Stimulated activated naive B cell treated with anti-CD40 and anti-IgM and Interleukin-4, amounts not matched to agents 10 μg/mL and 1 μg/mL and 100 μg/mL, for 72 hours (primary cell): ENCODE data around the gene NBPF4.

Experiments
- ATAC-seq, 2 donors: fragments of 150-1000 bp; cut with Tn5 transposase; replicated peaks; 2 replicates each; pipeline ENCODE4 v1.10.0; 2021; ENCODE audit warnings: moderate library complexity in 1 of 2
- DNase-seq: peaks from one replicate; pipeline ENCODE4 v3.0.0; 2021
- H3K27ac Mint-ChIP-seq: one replicate; pipeline ENCODE4 v1.8.0; 2022; ENCODE audit warnings: mild to moderate bottlenecking, mixed read lengths
- H3K27me3 Mint-ChIP-seq, 2 donors: one replicate each; pipeline ENCODE4 v1.8.0; 2022; ENCODE audit warnings: mixed read lengths in 2 of 2
- H3K36me3 Mint-ChIP-seq, 2 donors: one replicate each; pipeline ENCODE4 v1.8.0; 2022; ENCODE audit warnings: mixed read lengths in 2 of 2, mild to moderate bottlenecking in 1 of 2
- H3K4me1 Mint-ChIP-seq, 2 donors: one replicate each; pipeline ENCODE4 v1.8.0; 2022; ENCODE audit warnings: mixed read lengths in 2 of 2, mild to moderate bottlenecking in 1 of 2
- H3K4me3 Mint-ChIP-seq, 2 donors: one replicate each; pipeline ENCODE4 v1.8.0; 2022; ENCODE audit warnings: mild to moderate bottlenecking in 2 of 2, mixed read lengths in 2 of 2, moderate library complexity in 1 of 2
- H3K9me3 Mint-ChIP-seq, 2 donors: one replicate each; pipeline ENCODE4 v1.8.0; 2022; ENCODE audit warnings: mixed read lengths in 2 of 2, mild to moderate bottlenecking in 1 of 2

NBPF4 gene

DNA sequence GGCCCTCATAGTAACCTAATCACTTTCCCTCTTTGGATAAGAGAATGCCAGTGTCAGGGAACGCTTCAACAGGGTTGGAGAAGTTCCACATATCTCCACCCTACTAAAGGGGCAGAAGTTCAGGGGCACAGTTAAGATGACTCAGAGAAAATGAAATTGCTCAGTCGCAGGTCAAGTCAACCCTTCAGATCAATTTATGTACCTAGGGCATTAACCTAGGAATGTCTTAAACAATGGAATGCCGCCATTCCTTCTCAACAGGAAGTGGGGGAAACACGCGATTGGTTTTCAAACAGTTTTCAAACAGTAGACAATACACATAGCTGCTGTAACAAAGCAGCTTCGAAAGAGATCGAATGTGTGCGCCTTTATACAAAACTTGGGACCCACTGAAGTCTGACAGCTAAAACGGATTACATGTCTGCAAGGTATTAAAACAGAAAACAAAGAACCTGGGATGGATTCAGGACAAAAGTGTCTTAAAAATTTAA, 44.6 kb downstream of the NBPF4 start:
- H3K4me3 Mint-ChIP-seq: peak overlapping the region; percentile 94 to 98
- DNase-seq: no peak
- peak overlapping the region; percentile 75 for H3K27ac Mint-ChIP-seq

DNA sequence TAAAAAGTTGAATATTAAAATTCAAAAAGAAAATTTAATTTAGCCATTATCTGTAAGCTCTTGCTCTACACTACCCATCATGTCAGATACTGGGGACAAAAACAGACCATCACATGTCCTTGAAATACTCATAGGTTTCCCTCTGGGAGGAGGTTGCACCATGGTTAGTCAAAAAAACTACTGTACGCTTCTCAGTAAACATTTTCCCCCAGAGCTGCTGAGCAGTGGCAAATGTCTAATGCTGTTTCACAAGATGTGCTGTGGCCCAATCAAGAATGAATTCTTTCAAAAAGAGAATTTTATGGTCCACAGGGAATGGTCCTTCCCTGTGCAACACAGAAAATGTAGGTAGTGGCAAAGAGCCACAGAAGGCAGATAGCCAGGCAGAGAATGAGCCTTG, 49.8 kb downstream of the NBPF4 start:
- H3K4me1 Mint-ChIP-seq: peaks cover 25 to 56% of the 10 kb centered on the region in 2 donors
- peaks cover 28 to 39% of the 10 kb centered on the region in 2 donors for H3K36me3 Mint-ChIP-seq
- H3K27ac Mint-ChIP-seq: no peak overlapping the region
- H3K9me3 Mint-ChIP-seq: peaks cover 0 to 4% of the 10 kb centered on the region in 2 donors
- no peak overlapping the region for H3K4me3 Mint-ChIP-seq
- no peaks in the 10 kb centered on the region for H3K27me3 Mint-ChIP-seq
- DNase-seq: no peak
- ATAC-seq: no peak

More for the DNA sequence above, 44.6 kb downstream of the NBPF4 start:
- ATAC-seq: no peak
- Mint-ChIP-seq H3K36me3 (peaks cover 7 to 26% of the 10 kb centered on the region in 2 donors), H3K4me1 (peaks cover 24 to 36% of the 10 kb centered on the region in 2 donors), H3K9me3 (peaks cover 2 to 4% of the 10 kb centered on the region in 2 donors), H3K27me3 (no peaks in the 10 kb centered on the region)

DNA sequence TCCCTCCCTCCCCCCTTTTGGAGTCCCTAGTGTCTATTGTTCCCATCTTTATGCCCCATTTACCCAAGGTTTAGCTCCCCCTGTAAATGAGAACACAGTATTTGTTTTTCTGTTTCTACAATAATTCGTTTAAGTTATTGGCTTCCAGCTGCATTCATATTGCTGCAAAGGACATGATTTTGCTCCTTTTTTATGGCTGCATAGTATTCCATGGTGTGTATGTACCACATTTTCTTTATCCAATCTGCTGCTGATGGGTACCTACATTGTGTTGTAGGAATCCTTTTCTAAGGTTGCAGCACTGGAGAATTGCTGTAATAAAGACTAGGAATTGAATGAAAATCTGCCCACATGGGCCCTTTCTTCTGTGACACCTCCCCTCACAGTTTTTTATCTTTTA, 50.5 kb downstream of the NBPF4 start:
- Mint-ChIP-seq H3K36me3 (peaks cover 35 to 43% of the 10 kb centered on the region in 2 donors), H3K4me3 (no peak overlapping the region), H3K27me3 (no peaks in the 10 kb centered on the region), H3K9me3 (peaks cover 0 to 4% of the 10 kb centered on the region in 2 donors), H3K27ac (no peak overlapping the region), H3K4me1 (peaks cover 25 to 56% of the 10 kb centered on the region in 2 donors)
- no peak for ATAC-seq
- DNase-seq: no peak

DNA sequence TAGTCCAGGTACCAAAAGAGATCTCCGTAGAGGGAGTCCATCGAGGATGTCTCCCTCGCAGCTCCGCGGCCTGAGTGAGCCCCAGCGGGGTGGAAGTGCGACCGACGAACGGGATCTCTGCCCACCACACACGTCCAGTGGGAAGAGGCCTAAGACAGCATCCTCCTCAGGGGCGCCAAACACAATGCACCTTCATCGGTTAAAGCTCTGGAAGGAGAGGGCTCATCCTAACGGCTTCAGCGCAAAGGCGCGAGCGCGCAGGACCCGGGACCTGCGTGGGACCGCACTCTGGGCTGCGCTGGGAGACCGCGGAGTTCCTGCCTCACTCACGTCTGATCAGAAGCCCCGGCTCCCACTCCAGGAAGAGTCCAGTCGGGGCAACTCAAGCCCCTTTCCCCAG, 51.3 kb downstream of the NBPF4 start:
- Mint-ChIP-seq H3K4me1 (peaks cover 24 to 50% of the 10 kb centered on the region in 2 donors), H3K36me3 (peaks cover 36 to 42% of the 10 kb centered on the region in 2 donors), H3K4me3 (no peak overlapping the region), H3K27ac (no peak overlapping the region), H3K9me3 (peaks cover 0 to 7% of the 10 kb centered on the region in 2 donors), H3K27me3 (no peaks in the 10 kb centered on the region)
- DNase-seq: no peak
- ATAC-seq: no peak

DNA sequence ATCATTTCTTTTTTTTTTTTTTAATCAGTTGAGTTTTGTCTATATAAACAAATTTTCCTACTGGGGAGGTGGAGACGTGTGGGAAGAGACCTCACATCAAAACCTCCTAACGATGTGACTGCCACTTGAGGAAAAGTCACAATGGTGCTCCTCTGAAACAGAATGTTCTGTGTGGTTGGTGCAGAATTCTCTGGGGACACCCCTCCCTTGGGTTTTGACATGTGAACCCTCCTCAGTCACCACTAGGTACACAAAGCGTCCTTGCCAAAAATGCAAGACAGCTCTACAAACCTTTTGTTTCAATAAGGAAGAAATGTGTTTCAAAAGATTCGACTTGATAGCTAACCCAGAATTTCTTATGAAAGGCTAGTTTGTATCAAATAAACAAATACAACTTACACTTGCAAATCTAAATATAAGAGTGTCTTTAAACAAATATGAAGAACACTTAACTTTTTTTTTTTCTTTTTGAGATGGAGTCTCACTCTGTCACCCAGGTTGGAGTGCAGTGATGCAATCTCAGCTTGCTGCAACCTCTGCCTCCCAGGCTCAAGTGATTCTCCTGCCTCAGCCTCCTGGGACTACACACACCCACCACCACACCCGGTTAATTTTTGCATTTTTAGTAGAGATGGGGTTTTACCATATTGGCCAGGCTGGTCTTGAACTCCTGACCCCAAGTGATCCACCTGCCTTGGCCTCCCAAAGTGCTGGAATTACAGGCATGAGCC, 53.0 kb downstream of the NBPF4 start:
- H3K9me3 Mint-ChIP-seq: peaks cover 0 to 7% of the 10 kb centered on the region in 2 donors
- ATAC-seq (peak; percentile 78 to 89), DNase-seq (peak; percentile 15)
- H3K4me1 Mint-ChIP-seq: peaks cover 18 to 40% of the 10 kb centered on the region in 2 donors
- no peaks in the 10 kb centered on the region for H3K27me3 Mint-ChIP-seq
- H3K36me3 Mint-ChIP-seq: peaks cover 31 to 32% of the 10 kb centered on the region in 2 donors
- peak overlapping the region in 1 of 2 donors; percentile 8 for H3K4me3 Mint-ChIP-seq
- peak overlapping the region; percentile 9 for H3K27ac Mint-ChIP-seq

DNA sequence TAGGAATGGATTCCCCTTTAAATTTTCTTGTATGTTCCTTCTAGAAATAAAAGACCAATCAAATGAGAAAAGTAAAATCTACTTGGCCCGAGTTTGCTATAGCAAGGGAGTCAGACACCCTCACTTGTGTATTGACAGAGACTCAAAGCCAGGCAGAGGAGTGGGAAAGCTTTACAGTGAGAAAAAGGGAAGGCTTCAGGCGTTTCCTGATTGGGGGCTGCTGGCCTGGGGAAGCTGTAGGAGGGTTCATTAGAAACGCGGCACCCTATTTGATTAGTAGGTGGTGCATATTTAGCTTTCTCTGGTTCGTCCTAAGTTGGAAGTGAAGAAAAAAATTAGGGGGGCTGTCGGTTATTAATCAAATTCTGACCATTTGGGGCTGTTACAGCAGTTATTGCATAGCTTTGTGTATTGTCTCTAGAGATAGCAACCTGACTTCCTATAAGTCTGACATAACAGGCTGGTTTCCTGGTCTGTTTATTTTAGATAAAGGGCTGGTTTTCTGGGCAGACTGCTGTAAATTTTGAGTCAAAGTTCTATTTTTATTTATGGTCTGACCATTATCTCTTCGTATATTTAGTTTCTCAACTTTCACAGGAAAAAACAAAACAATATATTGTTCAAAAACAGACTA, 53.8 kb downstream of the NBPF4 start:
- Mint-ChIP-seq H3K27ac (no peak overlapping the region), H3K4me3 (no peak overlapping the region), H3K4me1 (peaks cover 17 to 40% of the 10 kb centered on the region in 2 donors), H3K27me3 (no peaks in the 10 kb centered on the region), H3K9me3 (peaks cover 0 to 7% of the 10 kb centered on the region in 2 donors), H3K36me3 (peaks cover 29 to 32% of the 10 kb centered on the region in 2 donors)
- DNase-seq: no peak
- ATAC-seq: no peak

DNA sequence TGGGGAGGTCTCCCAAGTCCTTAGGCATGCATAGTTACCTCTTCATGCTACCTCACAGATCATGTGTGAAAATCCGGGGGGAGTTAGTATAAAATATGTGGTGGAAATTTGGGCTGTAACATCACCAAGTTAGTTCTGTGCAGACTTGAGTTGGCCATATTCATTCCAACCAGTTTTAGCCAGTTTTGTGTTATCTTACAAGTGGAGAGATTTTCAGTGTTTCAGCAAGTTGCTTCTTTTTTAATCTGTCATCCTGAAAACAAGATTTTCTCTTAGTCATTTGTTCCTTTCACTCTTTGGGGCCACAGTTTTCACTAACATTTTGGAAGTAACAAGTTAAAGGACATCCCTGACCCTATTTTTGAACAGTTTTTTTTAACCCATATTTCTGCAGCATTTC, 55.1 kb downstream of the NBPF4 start:
- no peaks in the 10 kb centered on the region for H3K27me3 Mint-ChIP-seq
- no peak for ATAC-seq
- no peak for DNase-seq
- peaks cover 0 to 7% of the 10 kb centered on the region in 2 donors for H3K9me3 Mint-ChIP-seq
- peaks cover 22 to 38% of the 10 kb centered on the region in 2 donors for H3K36me3 Mint-ChIP-seq
- no peak overlapping the region for H3K27ac Mint-ChIP-seq
- peaks cover 15 to 40% of the 10 kb centered on the region in 2 donors for H3K4me1 Mint-ChIP-seq
- H3K4me3 Mint-ChIP-seq: no peak overlapping the region

DNA sequence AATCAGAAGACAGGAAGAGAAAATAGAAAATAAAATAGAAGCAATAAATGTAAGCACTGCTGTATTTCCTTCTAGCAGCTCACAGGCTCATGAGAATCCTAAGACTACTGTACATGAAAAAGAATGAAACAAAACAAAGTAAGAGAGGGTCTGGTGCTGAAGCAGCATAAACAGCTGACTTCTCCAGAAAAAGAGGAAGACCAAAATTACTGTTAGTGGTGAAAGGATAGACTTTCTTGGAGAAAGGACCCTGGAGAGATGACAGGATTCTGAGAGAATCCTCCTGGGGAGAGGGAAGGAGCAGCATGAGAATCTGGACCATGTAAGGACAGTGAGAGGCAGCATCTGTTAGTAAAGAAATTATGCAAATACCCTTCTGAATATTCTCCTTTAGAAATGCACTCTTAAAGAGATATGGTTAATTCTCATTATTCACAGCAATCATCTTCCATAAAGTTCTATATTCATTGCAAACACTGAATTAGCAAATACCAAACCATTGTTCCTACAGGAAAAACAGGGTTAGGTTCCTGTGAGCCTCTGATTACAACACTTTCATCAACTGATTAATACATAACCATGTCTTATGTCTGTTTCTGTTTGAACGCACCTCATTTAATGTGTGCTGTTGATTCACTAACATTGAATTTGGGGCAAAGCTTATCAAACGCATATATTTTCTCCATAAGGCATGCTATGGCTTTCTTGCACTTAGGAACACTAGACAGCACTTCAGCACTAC, 60.7 kb downstream of the NBPF4 start:
- ATAC-seq: peak; percentile 39 to 55

DNA sequence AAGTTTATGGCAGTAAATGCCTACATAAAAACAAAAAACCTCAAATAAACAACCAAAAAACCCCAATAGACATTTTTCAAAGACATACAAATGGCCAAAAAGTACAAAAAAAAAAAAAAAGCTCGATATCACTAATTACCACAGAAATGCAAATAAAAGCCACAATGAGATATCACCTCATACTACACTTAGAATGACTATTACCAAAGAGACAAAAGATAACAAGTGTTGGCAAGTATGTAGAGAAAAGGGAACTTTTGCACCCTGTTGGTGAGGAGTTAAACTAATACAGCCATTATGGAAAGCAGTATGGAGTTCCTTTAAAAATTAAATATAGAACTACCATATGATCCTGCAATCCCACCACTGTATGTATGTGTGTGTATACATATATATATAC, 64.9 kb downstream of the NBPF4 start:
- Mint-ChIP-seq H3K36me3 (peaks cover 62 to 81% of the 10 kb centered on the region in 2 donors), H3K27me3 (no peaks in the 10 kb centered on the region), H3K9me3 (peaks cover 11 to 16% of the 10 kb centered on the region in 2 donors), H3K4me3 (no peak overlapping the region), H3K27ac (no peak overlapping the region), H3K4me1 (peaks cover 13 to 27% of the 10 kb centered on the region in 2 donors)
- DNase-seq (no peak), ATAC-seq (no peak)

More for the DNA sequence above, 60.7 kb downstream of the NBPF4 start:
- DNase-seq: no peak
- H3K36me3 Mint-ChIP-seq: peaks cover 42 to 50% of the 10 kb centered on the region in 2 donors
- no peaks in the 10 kb centered on the region for H3K27me3 Mint-ChIP-seq
- no peak overlapping the region for H3K4me3 Mint-ChIP-seq
- peak overlapping the region; percentile 9 for H3K27ac Mint-ChIP-seq
- H3K9me3 Mint-ChIP-seq: peaks cover 2 to 9% of the 10 kb centered on the region in 2 donors
- H3K4me1 Mint-ChIP-seq: peaks cover 12 to 27% of the 10 kb centered on the region in 2 donors
